Glomerular visceral epithelial cell (primary cell): ENCODE measurements around the gene KLHDC7B.

Source experiments
- DNase-seq: peaks from one replicate; pipeline ENCODE4 v3.0.0-alpha.2; 2016; ENCODE audit errors: extremely low spot score

Gene KLHDC7B

GRCh38 chr22:50573491-50574382 lies 28.0 kb downstream of the KLHDC7B start:
- no peak for DNase-seq

- DNase-seq, result no peak
Measured at GRCh38 chr22:50574383-50574755, 28.7 kb downstream of the KLHDC7B start.

- DNase-seq, result no peak
Measured at GRCh38 chr22:50575426-50575941, 29.8 kb downstream of the KLHDC7B start.

- peak; percentile 36 for DNase-seq
Measured at GRCh38 chr22:50576070-50576469, 30.4 kb downstream of the KLHDC7B start.

GRCh38 chr22:50576806-50577696 lies 31.4 kb downstream of the KLHDC7B start:
- DNase-seq, result no peak

- no peak for DNase-seq
Measured at GRCh38 chr22:50577697-50577986, 31.9 kb downstream of the KLHDC7B start.

GRCh38 chr22:50577987-50578775 lies 32.5 kb downstream of the KLHDC7B start, which contains the start of gene CPT1B:
CPT1B (minus strand) TSS chr22:50578427; CDS start chr22:50577915, 512 bp downstream.
- DNase-seq, result no peak

GRCh38 chr22:50578776-50579310 lies 33.1 kb downstream of the KLHDC7B start:
- no peak for DNase-seq

- DNase-seq, result no peak
Measured at GRCh38 chr22:50579752-50580151, 34.1 kb downstream of the KLHDC7B start.

- no peak for DNase-seq
Measured at GRCh38 chr22:50581031-50581949, 35.6 kb downstream of the KLHDC7B start.

- peak; percentile 12 for DNase-seq
Measured at GRCh38 chr22:50581950-50582492, 36.3 kb downstream of the KLHDC7B start.

GRCh38 chr22:50582493-50583293 lies 37.0 kb downstream of the KLHDC7B start, which contains the start of gene CHKB:
CHKB (minus strand) TSS chr22:50582849; CDS start chr22:50582781, 68 bp downstream.
- DNase-seq, result peak; percentile 97

- DNase-seq, result no peak
Measured at GRCh38 chr22:50583294-50583861, 37.7 kb downstream of the KLHDC7B start.

- no peak for DNase-seq
Measured at GRCh38 chr22:50584106-50585096, 38.7 kb downstream of the KLHDC7B start.

GRCh38 chr22:50585238-50585637 lies 39.5 kb downstream of the KLHDC7B start:
- no peak for DNase-seq

- DNase-seq, result no peak
Measured at GRCh38 chr22:50585781-50586180, 40.1 kb downstream of the KLHDC7B start.

GRCh38 chr22:50586416-50586815 lies 40.7 kb downstream of the KLHDC7B start:
- no peak for DNase-seq
